ENCODE data around the gene ALDOB. TPM values are rescaled to one million over a fixed set of nuclear protein-coding genes. Genes with fewer than 3 reads are reported as not detected.

ALDOB gene
- total and polyA plus RNA-seq, 3 experiments from 2014 or later: not detected

GRCh38 chr9:101466863-101467262 lies 31.3 kb upstream of the ALDOB start:
- Histone ChIP-seq H3K4me1 (ENCODE audit: insufficient read depth, low read length) (no peaks in the 10 kb centered on the region), H3K27me3 (ENCODE audit: insufficient read depth, low read length, poor library complexity, severe bottlenecking) (no peaks in the 10 kb centered on the region), H3K36me3 (ENCODE audit: insufficient read depth, low read length) (no peaks in the 10 kb centered on the region), H3K4me3 (ENCODE audit: low read length) (no peak overlapping the region), H3K27ac (ENCODE audit: low read depth, low read length) (no peak overlapping the region), H3K9me3 (ENCODE audit: low read length) (no peaks in the 10 kb centered on the region)
- Mint-ChIP-seq H3K9me3 (no peaks in the 10 kb centered on the region), H3K4me3 (no peak overlapping the region), H3K27me3 (peaks cover 0 to 59% of the 10 kb centered on the region in 2 donors), H3K27ac (no peak overlapping the region), H3K4me1 (no peaks in the 10 kb centered on the region), H3K36me3 (no peaks in the 10 kb centered on the region)
- POLR2A ChIA-PET: no interaction called here
- CTCF ChIA-PET: interaction anchor here (0.8 kb wide), 1 partner anchor 8 kb away, joined by 3 read pairs; no protein-coding TSS in a partner anchor
- no peak for DNase-seq

- H3K9me3 Mint-ChIP-seq: no peaks in the 10 kb centered on the region
- no peaks in the 10 kb centered on the region for H3K36me3 ChIP-seq (ENCODE audit: insufficient read depth, low read length)
- CTCF ChIA-PET: no interaction called here
Measured at GRCh38 chr9:101465326-101465915, 29.8 kb upstream of the ALDOB start.

GRCh38 chr9:101463397-101463796 lies 27.8 kb upstream of the ALDOB start:
- Mint-ChIP-seq H3K4me1 (no peaks in the 10 kb centered on the region), H3K27me3 (peaks cover 5 to 48% of the 10 kb centered on the region in 2 donors), H3K27ac (no peak overlapping the region), H3K9me3 (no peaks in the 10 kb centered on the region), H3K4me3 (no peak overlapping the region), H3K36me3 (no peaks in the 10 kb centered on the region)
- DNase-seq: no peak
- H3K36me3 ChIP-seq (ENCODE audit: insufficient read depth, low read length): no peaks in the 10 kb centered on the region
- H3K27me3 ChIP-seq (ENCODE audit: insufficient read depth, low read length, poor library complexity, severe bottlenecking): no peaks in the 10 kb centered on the region
- CTCF ChIA-PET: no interaction called here
- no peaks in the 10 kb centered on the region for H3K4me1 ChIP-seq (ENCODE audit: insufficient read depth, low read length)
- H3K9me3 ChIP-seq (ENCODE audit: low read length): no peaks in the 10 kb centered on the region
- H3K27ac ChIP-seq (ENCODE audit: low read depth, low read length): no peak overlapping the region
- H3K4me3 ChIP-seq (ENCODE audit: low read length): no peak overlapping the region
- POLR2A ChIA-PET: no interaction called here

More at GRCh38 chr9:101465326-101465915, 29.8 kb upstream of the ALDOB start:
- Mint-ChIP-seq H3K27ac (no peak overlapping the region), H3K4me3 (no peak overlapping the region), H3K36me3 (no peaks in the 10 kb centered on the region), H3K4me1 (no peaks in the 10 kb centered on the region), H3K27me3 (peaks cover 0 to 65% of the 10 kb centered on the region in 2 donors)
- H3K27ac ChIP-seq (ENCODE audit: low read depth, low read length): no peak overlapping the region
- no peaks in the 10 kb centered on the region for H3K9me3 ChIP-seq (ENCODE audit: low read length)
- POLR2A ChIA-PET: no interaction called here
- DNase-seq: no peak
- no peaks in the 10 kb centered on the region for H3K4me1 ChIP-seq (ENCODE audit: insufficient read depth, low read length)
- H3K4me3 ChIP-seq (ENCODE audit: low read length): no peak overlapping the region
- no peaks in the 10 kb centered on the region for H3K27me3 ChIP-seq (ENCODE audit: insufficient read depth, low read length, poor library complexity, severe bottlenecking)

- no peaks in the 10 kb centered on the region for H3K9me3 Mint-ChIP-seq
- H3K27ac ChIP-seq (ENCODE audit: low read depth, low read length): no peak overlapping the region
- POLR2A ChIA-PET: no interaction called here
- no peaks in the 10 kb centered on the region for H3K4me1 Mint-ChIP-seq
- DNase-seq: no peak
- CTCF ChIA-PET: interaction anchor here (1.0 kb wide), 1 partner anchor 8 kb away, joined by 3 read pairs; no protein-coding TSS in a partner anchor
- no peak overlapping the region for H3K4me3 ChIP-seq (ENCODE audit: low read length)
- H3K27me3 Mint-ChIP-seq: peaks cover 5 to 42% of the 10 kb centered on the region in 2 donors
- H3K4me1 ChIP-seq (ENCODE audit: insufficient read depth, low read length): no peaks in the 10 kb centered on the region
- H3K27ac Mint-ChIP-seq: no peak overlapping the region
- no peak overlapping the region for H3K4me3 Mint-ChIP-seq
- H3K9me3 ChIP-seq (ENCODE audit: low read length): no peaks in the 10 kb centered on the region
- H3K27me3 ChIP-seq (ENCODE audit: insufficient read depth, low read length, poor library complexity, severe bottlenecking): no peaks in the 10 kb centered on the region
- H3K36me3 ChIP-seq (ENCODE audit: insufficient read depth, low read length): no peaks in the 10 kb centered on the region
- H3K36me3 Mint-ChIP-seq: no peaks in the 10 kb centered on the region
Measured at GRCh38 chr9:101462558-101462957, 27.0 kb upstream of the ALDOB start.

- Mint-ChIP-seq H3K4me3 (no peak overlapping the region), H3K36me3 (no peaks in the 10 kb centered on the region), H3K27me3 (peaks cover 5 to 41% of the 10 kb centered on the region in 2 donors), H3K4me1 (no peaks in the 10 kb centered on the region), H3K9me3 (no peaks in the 10 kb centered on the region), H3K27ac (no peak overlapping the region)
- Histone ChIP-seq H3K4me1 (ENCODE audit: insufficient read depth, low read length) (no peaks in the 10 kb centered on the region), H3K27ac (ENCODE audit: low read depth, low read length) (no peak overlapping the region), H3K9me3 (ENCODE audit: low read length) (no peaks in the 10 kb centered on the region), H3K36me3 (ENCODE audit: insufficient read depth, low read length) (no peaks in the 10 kb centered on the region), H3K27me3 (ENCODE audit: insufficient read depth, low read length, poor library complexity, severe bottlenecking) (no peaks in the 10 kb centered on the region), H3K4me3 (ENCODE audit: low read length) (no peak overlapping the region)
- DNase-seq: no peak
- ChIA-PET POLR2A (no interaction called here), CTCF (interaction anchor here (1.0 to 3.2 kb wide), 2 partner anchors 70 to 74 kb away, joined by 4 to 29 read pairs; partner anchors contain the start of gene RNF20)
Measured at GRCh38 chr9:101460965-101461364, 25.4 kb upstream of the ALDOB start.

GRCh38 chr9:101458963-101459631 lies 23.5 kb upstream of the ALDOB start:
- peaks cover 8 to 32% of the 10 kb centered on the region in 2 donors for H3K27me3 Mint-ChIP-seq
- no peak overlapping the region for H3K27ac Mint-ChIP-seq
- no peaks in the 10 kb centered on the region for H3K4me1 Mint-ChIP-seq
- Histone ChIP-seq H3K27ac (ENCODE audit: low read depth, low read length) (no peak overlapping the region), H3K9me3 (ENCODE audit: low read length) (no peaks in the 10 kb centered on the region), H3K36me3 (ENCODE audit: insufficient read depth, low read length) (no peaks in the 10 kb centered on the region), H3K4me3 (ENCODE audit: low read length) (no peak overlapping the region), H3K4me1 (ENCODE audit: insufficient read depth, low read length) (no peaks in the 10 kb centered on the region), H3K27me3 (ENCODE audit: insufficient read depth, low read length, poor library complexity, severe bottlenecking) (no peaks in the 10 kb centered on the region)
- peak in 2 of 5 donors; percentile 8 to 26 for DNase-seq
- H3K36me3 Mint-ChIP-seq: no peaks in the 10 kb centered on the region
- H3K9me3 Mint-ChIP-seq: no peaks in the 10 kb centered on the region
- H3K4me3 Mint-ChIP-seq: no peak overlapping the region
- ChIA-PET POLR2A (no interaction called here), CTCF (interaction anchor here (1.0 to 3.2 kb wide), 7 partner anchors 8 to 72 kb away, joined by 3 to 29 read pairs (median 4); partner anchors contain the start of gene RNF20)

GRCh38 chr9:101457003-101457402 lies 21.4 kb upstream of the ALDOB start:
- no peaks in the 10 kb centered on the region for H3K9me3 ChIP-seq (ENCODE audit: low read length)
- no peak overlapping the region for H3K27ac ChIP-seq (ENCODE audit: low read depth, low read length)
- H3K27me3 ChIP-seq (ENCODE audit: insufficient read depth, low read length, poor library complexity, severe bottlenecking): no peaks in the 10 kb centered on the region
- no peak overlapping the region for H3K4me3 ChIP-seq (ENCODE audit: low read length)
- no peak overlapping the region for H3K4me3 Mint-ChIP-seq
- no peak for DNase-seq
- H3K4me1 ChIP-seq (ENCODE audit: insufficient read depth, low read length): no peaks in the 10 kb centered on the region
- H3K27ac Mint-ChIP-seq: no peak overlapping the region
- H3K27me3 Mint-ChIP-seq: peaks cover 14 to 42% of the 10 kb centered on the region in 2 donors
- peaks cover 0 to 10% (median 3%) of the 10 kb centered on the region in 5 donors for H3K9me3 Mint-ChIP-seq
- ChIA-PET POLR2A (no interaction called here), CTCF (no interaction called here)
- no peaks in the 10 kb centered on the region for H3K4me1 Mint-ChIP-seq
- H3K36me3 Mint-ChIP-seq: no peaks in the 10 kb centered on the region
- no peaks in the 10 kb centered on the region for H3K36me3 ChIP-seq (ENCODE audit: insufficient read depth, low read length)

GRCh38 chr9:101455656-101456240 lies 20.2 kb upstream of the ALDOB start:
- H3K27me3 ChIP-seq (ENCODE audit: insufficient read depth, low read length, poor library complexity, severe bottlenecking): no peaks in the 10 kb centered on the region
- Mint-ChIP-seq H3K36me3 (no peaks in the 10 kb centered on the region), H3K27ac (no peak overlapping the region), H3K4me3 (no peak overlapping the region), H3K4me1 (no peaks in the 10 kb centered on the region), H3K27me3 (peaks cover 18 to 47% of the 10 kb centered on the region in 2 donors), H3K9me3 (peaks cover 0 to 11% (median 5%) of the 10 kb centered on the region in 5 donors)
- H3K4me1 ChIP-seq (ENCODE audit: insufficient read depth, low read length): no peaks in the 10 kb centered on the region
- no peaks in the 10 kb centered on the region for H3K9me3 ChIP-seq (ENCODE audit: low read length)
- no peak overlapping the region for H3K4me3 ChIP-seq (ENCODE audit: low read length)
- POLR2A ChIA-PET: no interaction called here
- no peak for DNase-seq
- no peaks in the 10 kb centered on the region for H3K36me3 ChIP-seq (ENCODE audit: insufficient read depth, low read length)
- CTCF ChIA-PET: no interaction called here
- H3K27ac ChIP-seq (ENCODE audit: low read depth, low read length): no peak overlapping the region
